HepG2 (cell line): ENCODE data around the gene ITPRIPL1. TPM values are rescaled to one million over a fixed set of nuclear protein-coding genes. Genes with fewer than 3 reads are reported as not detected.

Experiments
- BRD4 ChIP-seq: sonication (generic); formaldehyde crosslinking; IDR thresholded peaks from 2 replicates; pipeline ENCODE4 v1.4.0; 2020; ENCODE audit warnings: missing genetic modification reagents
- CBX1 ChIP-seq: IDR thresholded peaks from one replicate; pipeline ENCODE4 v1.6.1; 2016; ENCODE audit warnings: antibody characterized with exemption, low read depth
- CEBPB ChIP-seq: IDR thresholded peaks from 2 replicates; pipeline ENCODE4 v1.6.1; 2011; ENCODE audit warnings: low read depth, low read length, improper control_type of control experiment, borderline replicate concordance
- CEBPG ChIP-seq: IDR thresholded peaks from 2 replicates; pipeline ENCODE4 v1.6.1; 2016
- KDM4B ChIP-seq: sonication (generic); formaldehyde crosslinking; IDR thresholded peaks from 2 replicates; pipeline ENCODE4 v1.4.0; 2020; ENCODE audit warnings: missing genetic modification reagents
- POGZ ChIP-seq: sonication (generic); formaldehyde crosslinking; IDR thresholded peaks from 2 replicates; pipeline ENCODE4 v1.4.0; 2020; ENCODE audit warnings: mild to moderate bottlenecking, missing genetic modification reagents
- PREB ChIP-seq: sonication (generic); formaldehyde crosslinking; IDR thresholded peaks from 2 replicates; pipeline ENCODE4 v1.4.0; 2020; ENCODE audit warnings: missing genetic modification reagents
- PTBP1 ChIP-seq: fragments of 200-400 bp; formaldehyde crosslinking; IDR thresholded peaks from 2 replicates; pipeline ENCODE4 v1.6.1; 2018; ENCODE audit warnings: low read length, low read depth; ENCODE audit not compliant: poor library complexity, severe bottlenecking
- SP4 ChIP-seq: sonication (generic); formaldehyde crosslinking; IDR thresholded peaks from 2 replicates; pipeline ENCODE4 v1.8.1; 2023; ENCODE audit warnings: mild to moderate bottlenecking, missing genetic modification reagents
- ZBED4 ChIP-seq: sonication (generic); formaldehyde crosslinking; IDR thresholded peaks from 2 replicates; pipeline ENCODE4 v1.4.0; 2020; ENCODE audit warnings: missing genetic modification reagents, borderline replicate concordance
- ZNF235 ChIP-seq: sonication (generic); formaldehyde crosslinking; IDR thresholded peaks from 2 replicates; pipeline ENCODE4 v1.8.1; 2023; ENCODE audit warnings: mild to moderate bottlenecking, missing genetic modification reagents, borderline replicate concordance
- ZNF318 ChIP-seq: sonication (generic); formaldehyde crosslinking; IDR thresholded peaks from 2 replicates; pipeline ENCODE4 v1.4.0; 2020; ENCODE audit warnings: mild to moderate bottlenecking, missing genetic modification reagents
- ZNF543 ChIP-seq: sonication (generic); formaldehyde crosslinking; IDR thresholded peaks from 2 replicates; pipeline ENCODE4 v1.4.0; 2020; ENCODE audit warnings: mild to moderate bottlenecking, missing genetic modification reagents
- ZNF710 ChIP-seq: sonication (generic); formaldehyde crosslinking; IDR thresholded peaks from 2 replicates; pipeline ENCODE4 v1.5.0; 2020; ENCODE audit warnings: mild to moderate bottlenecking, missing genetic modification reagents, borderline replicate concordance
- ZNF720 ChIP-seq: sonication (generic); formaldehyde crosslinking; IDR thresholded peaks from 2 replicates; pipeline ENCODE4 v1.4.0; 2020; ENCODE audit warnings: missing genetic modification reagents
- ZNF776 ChIP-seq: sonication (generic); formaldehyde crosslinking; IDR thresholded peaks from 2 replicates; pipeline ENCODE4 v1.4.0; 2020; ENCODE audit warnings: mild to moderate bottlenecking, missing genetic modification reagents
- polyA plus RNA-seq, 8 experiments: library from polyadenylated mRNA; depleted of rRNA in 3 of 8; stranded (reverse) in 7 of 8; unstranded in 1 of 8; fragments of >200 nt; fragmentation: Illumina TruSeq in 4 of 8; extraction: Trizol in 4 of 8; gene quantifications; 2 replicates each; pipeline versions ENCODE4 v1.2.1 to v1.2.3, GENCODE V29; 2011 to 2016; ENCODE audit warnings: low read depth in 4 of 8, missing spikeins in 1 of 8, mixed read lengths in 1 of 8; ENCODE audit not compliant: insufficient read depth in 1 of 8
- total RNA-seq, 5 experiments: library from RNA; depleted of rRNA; stranded (reverse); fragments of >200 nt; fragmentation: Illumina TruSeq; extraction: Trizol; gene quantifications; 2 replicates each; pipeline ENCODE4 v1.2.3, GENCODE V29; 2016; ENCODE audit warnings: low read depth in 1 of 5

ITPRIPL1 gene
- total and polyA plus RNA-seq, 2 of the 13 experiments (the other 11 are each of a cell fraction or from before 2014, with no cell fraction given) = 4.3 to 11.7 TPM

- TF ChIP-seq ZBED4 (CRISPR knock-in tag) (no peak), ZNF543 (CRISPR knock-in tag) (no peak), PTBP1 (no peak), ZNF776 (CRISPR knock-in tag) (no peak), ZNF710 (0 out of 2 replicates have a peak, but pooled peaks have one; percentile 50), POGZ (CRISPR knock-in tag) (no peak), KDM4B (CRISPR knock-in tag) (no peak), CEBPG (CRISPR knock-in tag) (no peak), SP4 (no peak; the same call in 1 of the 2 replicates), PREB (CRISPR knock-in tag) (no peak), BRD4 (CRISPR knock-in tag) (peak; percentile 1; the same call in 1 of the 2 replicates), ZNF720 (CRISPR knock-in tag) (no peak), CEBPB (no peak), ZNF235 (0 out of 2 replicates have a peak, but pooled peaks have one; percentile 20), CBX1 (no peak), ZNF318 (CRISPR knock-in tag) (no peak)
- TF ChIP-seq, all 625 proteins: peak for 8
Observed at GRCh38 chr2:96325884-96326255, 753 bp downstream of the ITPRIPL1 start (continued).
